NCI-H2227 (cell line): ENCODE data around the gene COL9A3.

Experiments
- DNase-seq: peaks from one replicate; lab custom pipeline; 2025; ENCODE audit not compliant: unreplicated experiment; lab: John Stamatoyannopoulos, UW

COL9A3 gene

DNA sequence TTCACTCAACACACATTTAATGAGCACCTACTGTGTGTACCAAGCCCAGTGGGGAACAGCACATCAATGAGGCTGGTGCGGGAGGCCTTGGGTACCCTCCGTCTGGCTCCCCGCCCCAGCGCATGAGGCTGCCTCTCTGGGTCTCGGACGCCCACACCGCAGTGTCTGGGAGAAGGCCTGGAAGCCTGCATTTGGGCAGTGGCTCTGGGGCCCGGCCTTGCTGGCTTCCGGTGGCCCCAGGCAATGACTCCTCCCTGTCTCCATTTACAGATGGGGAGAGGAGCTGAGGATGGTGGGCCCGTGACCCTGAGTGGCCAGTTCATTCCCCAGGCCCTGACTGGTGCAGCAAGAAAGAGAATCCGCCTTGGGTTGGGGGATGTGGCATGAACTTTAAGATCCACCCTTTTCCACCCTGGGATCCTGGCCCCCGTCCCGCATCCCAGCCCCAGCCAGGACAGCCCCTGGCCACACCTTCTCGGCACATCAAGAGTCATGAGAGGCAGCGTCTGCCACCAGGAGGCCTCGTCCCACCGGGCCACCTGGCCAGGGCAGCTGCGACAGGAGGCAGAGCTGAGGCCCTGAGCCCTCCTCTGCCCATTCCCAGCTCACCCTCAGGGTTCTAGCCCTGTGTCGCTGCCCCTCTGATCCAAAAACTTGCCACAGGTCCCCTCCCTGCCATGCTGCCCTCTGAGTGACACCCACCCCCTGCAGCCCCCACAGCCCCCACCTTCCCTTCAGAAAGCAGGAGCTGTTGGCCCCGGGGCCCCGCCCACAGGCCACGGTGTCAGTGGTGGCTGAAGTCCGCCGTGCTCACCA is 38.0 kb upstream of the COL9A3 start:
- DNase-seq: no peak

DNA sequence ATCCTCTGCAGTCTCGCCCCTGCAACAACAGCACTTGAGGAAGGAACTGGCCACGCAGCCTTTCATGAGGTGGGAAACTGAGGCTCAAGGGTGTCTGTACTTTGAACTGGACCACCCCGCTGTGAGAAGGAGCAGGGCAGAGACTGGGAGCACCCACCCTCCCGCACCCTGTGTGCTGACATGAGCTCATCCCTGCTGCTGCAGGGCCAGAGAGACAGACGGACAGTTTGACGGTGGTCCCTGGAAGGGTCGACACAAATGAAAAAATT is 37.5 kb upstream of the COL9A3 start:
- DNase-seq: no peak

DNA sequence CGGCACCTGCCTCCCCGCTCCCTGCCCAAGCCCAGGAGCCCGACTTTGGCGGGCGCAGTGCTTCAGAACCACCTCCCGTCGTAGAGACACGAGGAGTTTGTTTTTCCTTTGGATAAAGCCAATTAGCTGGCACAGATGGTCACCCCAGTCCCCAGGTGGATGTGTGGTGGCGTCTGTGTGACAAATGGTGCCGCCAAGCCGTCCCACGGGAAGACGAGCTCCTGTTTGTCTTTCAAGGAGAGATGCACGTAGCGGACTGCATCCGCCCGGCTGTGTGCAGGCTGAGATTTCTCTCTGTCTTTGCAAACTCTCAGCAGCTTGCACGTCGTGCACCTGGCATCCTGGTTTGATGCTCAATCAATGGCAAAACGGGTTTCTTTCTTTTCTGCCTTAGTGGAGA is 36.6 kb upstream of the COL9A3 start:
- peak; percentile 34 for DNase-seq

DNA sequence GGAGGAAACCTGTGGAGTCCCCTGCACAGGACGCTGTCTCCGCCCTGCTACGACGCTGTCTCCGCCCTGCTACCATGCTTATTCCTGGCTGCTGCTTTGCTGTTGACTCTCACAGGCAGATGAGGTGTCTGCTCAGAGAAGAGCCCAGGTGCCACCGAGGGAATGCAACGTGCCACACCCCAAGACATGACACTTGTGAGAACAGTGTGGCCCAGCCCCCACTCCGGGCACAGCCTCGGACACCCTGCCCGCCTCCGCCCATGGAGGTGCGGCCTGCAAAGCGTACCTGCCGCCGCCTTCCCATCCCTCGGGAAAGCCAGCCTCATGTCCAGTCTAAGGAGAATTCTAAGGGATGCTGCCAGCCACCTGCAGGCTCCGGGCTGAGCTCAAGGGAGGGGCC is 36.2 kb upstream of the COL9A3 start:
- peak; percentile 40 for DNase-seq

DNA sequence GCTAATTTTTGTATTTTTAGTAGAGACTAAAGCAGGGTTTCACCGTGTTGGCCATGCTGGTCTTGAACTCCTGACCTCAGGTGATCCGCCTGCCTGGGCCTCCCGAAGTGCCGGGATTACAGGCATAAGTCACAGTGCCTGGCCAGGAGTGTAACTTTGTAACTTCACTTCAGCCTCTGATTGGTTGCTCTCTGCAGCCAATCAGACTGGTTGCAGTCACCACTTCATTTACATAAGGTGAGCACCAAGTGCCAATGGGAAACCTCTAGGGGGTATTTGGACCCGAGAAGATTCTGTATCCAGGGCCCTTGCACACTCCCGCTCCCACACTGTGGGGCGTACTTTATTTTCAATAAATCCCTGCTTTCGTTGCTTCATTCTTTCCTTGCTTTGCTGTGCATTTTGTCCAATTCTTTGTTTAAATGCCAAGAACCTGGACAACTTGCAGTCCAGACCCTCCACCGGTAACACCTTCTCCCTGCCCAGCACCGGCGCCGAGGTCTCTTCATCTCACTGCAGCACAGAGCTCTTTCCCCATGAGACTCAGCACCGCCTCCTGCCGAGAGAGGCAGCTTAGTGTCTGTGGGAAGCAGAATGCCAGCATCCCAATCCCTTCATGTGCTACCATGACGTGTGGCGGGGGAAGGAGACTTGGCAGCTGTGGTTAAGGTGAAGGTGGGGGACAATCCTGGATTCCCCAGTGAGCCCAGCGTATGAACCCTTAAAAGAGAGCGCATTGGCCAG is 34.5 kb upstream of the COL9A3 start:
- no peak for DNase-seq

DNA sequence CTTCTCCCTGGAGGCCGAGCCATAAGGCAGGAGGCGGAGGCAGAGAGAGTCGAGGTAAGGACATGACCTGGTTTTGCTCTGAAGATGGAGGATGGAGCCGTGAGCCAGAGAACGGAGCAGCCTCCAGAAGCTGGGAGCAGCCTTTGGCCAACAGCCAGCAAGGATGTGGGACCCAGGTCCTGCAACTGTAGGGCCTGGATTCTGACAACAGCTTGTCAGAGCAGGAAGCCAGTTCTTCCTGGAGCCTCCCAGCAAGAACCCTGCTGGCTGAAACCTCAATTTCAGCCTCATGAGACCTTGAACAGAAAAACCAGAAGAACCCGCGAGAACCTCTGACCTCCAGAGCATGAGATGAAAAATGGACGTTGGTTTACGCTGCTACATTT is 34.0 kb upstream of the COL9A3 start:
- DNase-seq: no peak

DNA sequence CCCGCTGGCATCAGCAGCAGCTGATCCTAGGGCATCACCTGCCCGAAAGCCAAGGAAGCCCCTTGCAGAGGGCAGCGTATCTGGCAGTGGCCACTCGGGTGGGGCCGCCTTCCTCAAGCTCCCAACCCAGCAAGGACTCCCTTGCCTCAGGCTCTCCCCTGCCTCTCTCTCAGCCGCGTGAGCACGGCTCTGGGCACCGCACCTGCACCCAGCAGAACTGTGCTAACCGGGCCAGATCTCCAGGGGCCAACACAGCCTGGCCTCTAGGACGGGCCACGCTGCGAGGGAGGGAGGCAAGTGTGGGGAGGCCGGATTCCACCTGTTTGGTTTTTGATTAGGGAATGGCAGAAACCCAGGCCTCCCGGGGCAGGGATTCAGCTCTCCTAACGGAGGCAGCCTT is 32.4 kb upstream of the COL9A3 start:
- no peak for DNase-seq

DNA sequence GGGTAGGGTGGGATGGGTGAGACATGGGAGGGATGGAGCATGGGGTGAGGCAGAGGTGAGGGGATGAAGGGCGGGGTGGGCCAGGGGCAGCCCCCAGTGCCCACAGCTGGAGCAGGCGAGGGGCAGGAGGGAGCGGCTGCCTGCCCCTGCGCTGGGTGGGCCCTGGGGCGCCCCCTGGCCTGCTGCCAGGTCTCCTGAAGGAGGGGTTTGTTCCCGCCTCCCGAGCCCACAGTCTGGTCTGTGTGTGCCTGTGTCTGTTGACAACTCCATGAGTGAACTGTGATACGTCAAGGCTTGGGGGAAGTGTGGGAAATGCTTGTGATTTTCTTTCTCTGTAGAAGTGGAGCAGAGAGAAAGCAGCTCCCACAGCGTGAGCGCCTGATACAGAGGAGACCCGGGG is 31.5 kb upstream of the COL9A3 start:
- no peak for DNase-seq

DNA sequence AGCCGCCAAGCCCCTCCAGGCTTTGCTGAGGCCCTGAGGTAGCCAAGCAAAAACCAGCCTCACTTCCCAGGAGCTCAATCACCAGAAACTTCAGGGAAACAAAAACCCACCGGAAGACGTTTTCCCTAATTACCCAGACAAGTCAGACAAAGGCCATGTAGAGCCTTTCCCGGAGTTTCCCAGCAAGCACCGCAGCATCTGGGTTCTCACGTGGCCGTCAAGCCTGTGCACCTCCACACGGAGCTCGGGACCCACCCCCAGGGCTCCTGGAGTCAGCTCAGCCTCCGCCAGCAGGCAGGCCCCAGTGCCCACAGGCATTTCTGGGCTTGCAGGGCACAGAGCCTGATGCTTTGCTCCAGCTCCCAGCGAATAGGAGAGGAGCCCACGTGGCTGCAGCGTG is 30.7 kb upstream of the COL9A3 start:
- DNase-seq: no peak

DNA sequence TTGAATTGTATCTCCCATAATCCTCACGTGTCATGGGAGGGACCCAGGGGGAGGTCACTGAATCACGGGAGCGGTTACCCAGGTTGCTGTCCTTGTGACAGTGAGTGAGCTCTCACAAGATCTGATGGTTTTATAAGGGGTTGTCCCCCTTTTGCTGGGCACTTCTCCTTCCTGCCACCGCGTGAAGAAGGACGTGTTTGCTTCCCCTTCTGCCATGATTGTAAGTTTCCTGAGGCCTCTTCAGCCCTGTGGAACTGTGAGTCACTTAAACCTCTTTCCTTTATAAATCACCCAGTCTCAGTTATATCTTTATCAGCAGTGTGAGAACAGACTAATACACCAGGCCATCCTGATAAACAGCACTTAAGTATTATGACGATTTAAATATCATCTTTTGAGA is 29.5 kb upstream of the COL9A3 start:
- DNase-seq: no peak

DNA sequence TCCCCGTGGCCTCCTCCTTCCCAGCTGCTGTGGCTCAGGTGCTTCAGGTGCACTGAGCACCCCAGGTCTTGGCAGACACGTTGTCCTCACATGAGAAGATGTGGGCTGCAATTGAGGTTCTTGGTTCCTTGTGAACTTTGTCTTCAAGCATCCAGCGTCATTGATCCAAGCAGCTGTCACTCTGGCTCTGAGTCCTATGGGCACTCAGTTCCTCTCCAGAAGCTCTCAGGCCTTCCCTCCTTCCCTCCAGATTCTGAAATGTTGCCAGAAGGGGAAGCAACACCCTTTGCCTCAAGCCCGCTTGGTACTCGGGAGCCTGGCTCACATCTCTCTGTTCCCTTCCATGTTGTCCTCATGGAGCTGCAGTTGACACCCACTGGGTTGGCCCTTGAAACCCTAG is 29.0 kb upstream of the COL9A3 start:
- DNase-seq: no peak

DNA sequence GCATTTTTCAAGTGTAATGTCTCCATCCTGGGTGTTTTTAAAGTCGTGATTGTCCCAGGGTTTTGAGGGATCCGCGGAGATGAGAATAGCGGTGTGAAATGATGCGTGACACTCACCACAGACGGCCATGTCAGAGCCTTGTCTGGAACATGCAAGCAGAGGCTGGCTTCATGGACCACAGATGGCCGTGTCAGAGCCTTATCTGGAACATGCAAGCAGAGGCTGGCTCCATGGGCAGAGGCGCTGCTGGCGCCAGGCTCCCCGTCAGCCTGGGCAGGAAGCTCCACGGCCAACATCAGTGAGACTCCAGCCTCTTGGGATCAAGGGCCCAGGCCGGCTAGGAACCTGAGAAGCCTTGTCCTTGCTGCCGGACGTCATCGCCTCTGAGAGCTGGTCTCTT is 28.2 kb upstream of the COL9A3 start:
- DNase-seq: no peak

DNA sequence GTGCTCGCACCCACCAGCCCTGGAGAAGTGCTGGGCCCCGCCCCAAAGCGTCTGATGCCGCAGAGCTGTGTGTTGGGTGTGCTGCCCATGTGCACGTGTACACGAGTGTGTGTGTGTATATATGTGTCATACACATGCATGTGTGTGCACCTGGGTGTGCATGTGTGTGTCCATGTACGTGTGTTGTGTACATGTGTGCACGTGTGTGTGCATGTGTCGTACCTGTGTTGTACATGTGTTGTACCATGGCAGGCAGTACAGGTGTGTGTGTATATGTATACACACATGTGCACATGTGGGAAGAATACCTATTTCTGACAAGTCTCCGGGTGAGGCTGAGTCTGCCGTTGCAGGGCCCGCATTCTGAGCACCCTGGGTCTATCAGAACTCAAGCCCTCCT is 26.8 kb upstream of the COL9A3 start:
- DNase-seq: no peak

DNA sequence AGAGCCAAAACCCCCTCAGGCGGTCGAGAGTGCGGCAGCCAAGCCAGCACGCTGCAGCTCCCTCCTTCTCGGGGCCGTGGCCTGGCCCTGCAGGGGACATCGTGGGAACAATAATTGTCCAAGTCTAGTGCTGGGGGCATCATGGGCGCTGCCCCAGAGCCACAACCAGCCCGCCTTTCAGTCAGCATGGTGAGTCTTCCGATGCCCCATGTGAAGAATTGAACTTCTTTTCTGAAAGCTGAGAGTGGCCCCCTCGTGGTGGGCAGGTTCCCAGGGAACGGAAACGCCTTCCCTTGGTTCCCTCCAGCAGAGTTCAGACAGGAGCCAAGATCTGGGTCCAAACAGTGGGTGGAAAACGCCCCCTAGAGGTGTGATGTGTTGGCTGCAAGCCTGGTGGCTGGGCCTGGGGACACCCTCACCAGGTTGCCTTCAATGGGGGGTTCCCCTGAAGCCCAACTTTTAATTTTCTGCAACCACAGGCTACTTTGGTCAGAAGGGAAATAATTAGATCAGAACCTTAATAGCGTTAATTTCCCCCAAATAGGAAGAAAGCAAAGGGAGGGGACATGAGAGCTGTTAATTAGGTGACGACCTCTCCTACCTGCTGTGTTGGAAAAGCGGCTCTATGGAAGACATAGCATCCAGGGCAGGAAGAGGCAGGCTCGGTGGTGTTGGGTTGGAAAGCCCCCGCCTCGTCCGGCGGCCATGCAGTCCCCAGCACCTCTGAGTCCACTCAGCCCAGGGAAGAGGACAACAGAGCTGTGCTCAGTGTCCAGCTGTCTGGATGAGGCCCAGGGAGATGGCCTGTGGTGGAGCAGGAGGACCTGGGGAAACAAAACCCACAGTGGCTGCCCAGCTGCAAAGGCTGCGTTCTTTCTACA is 25.3 kb upstream of the COL9A3 start:
- peak; percentile 93 for DNase-seq

DNA sequence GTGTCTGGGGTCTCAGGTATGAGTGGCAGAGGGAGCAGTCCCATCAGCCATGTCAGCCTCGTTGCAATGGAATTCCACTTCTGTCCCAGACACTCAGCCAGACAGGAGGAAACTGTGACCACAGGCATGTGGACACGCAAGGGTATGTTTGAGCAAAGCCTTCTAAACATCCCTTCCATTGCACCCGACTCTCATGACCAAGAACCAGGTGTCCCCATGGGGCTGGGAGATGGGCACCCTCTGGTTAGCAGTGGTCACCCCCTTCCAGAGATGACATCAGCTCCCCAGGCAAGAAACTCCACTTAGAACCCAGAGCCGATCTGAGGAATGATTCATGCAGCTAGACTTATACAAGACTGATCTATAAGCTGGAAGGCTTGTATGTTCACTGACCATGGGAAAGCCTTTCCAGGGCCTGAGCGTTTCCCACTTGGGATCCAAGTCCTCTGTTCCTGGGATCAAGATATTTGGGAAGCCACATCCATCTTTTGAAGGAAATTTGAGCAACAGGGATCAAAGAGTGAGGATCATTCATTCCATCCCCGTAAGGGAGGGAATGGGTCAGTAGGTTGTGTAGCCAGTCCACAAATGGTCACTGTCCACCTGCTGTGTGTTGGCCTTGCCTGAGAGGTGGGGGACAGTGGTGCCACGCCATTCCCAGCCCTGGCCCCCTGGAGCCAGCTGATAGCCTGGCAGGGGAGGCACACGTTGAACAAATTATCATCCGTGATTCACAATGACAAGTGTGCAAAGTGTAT is 24.5 kb upstream of the COL9A3 start:
- no peak for DNase-seq

DNA sequence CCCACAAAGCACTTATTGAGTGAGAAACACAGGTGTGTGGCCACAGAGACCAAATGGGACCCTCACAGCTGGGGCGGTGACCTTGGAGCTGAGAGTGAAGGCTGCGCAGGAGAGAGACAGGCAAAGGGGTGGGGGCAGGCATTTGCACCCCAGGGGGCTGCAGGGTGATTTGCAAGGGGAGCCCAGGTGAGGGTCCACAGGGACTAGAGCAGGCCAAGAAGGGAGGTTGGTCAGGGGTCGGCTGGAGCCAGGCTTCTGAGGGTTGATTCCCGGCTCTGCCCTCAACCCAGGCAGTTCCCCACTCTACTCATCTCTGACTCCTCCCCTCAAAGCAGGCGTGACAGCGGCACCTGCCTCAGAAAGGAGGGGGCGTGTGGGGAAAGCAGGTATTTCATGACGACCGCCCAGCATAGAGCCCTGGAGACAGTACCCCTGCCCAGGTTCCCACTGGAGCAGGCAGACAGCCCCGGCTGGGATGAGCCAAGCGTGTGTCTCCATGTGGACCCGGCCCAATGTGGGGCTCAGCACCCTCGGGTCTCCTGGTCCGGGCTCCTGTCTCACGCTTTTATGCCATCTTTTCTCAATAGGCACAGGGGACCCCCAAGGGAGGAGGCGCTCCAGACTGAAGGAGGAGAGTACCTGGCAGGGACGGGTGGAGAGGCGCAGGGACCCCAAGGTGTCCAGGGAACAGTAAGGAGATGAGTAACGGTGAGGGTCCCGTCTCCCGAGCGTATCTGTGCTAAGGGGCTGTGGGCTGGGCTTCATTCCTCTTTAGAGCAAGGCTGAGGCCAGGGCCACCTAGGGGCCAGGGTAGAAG is 23.7 kb upstream of the COL9A3 start:
- DNase-seq: no peak

DNA sequence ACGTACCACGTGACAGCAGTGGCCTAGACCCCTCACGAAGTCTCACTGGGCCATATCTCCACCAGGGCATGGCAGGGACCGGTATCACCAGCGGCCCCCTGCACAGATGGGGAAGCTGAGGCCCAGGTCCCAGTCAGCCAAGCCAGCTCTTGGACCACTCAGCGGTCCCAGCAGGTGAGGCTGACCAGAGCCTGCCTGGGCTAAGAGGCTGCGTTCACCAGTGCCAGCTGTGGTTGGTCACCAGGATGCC is 23.2 kb upstream of the COL9A3 start:
- no peak for DNase-seq

DNA sequence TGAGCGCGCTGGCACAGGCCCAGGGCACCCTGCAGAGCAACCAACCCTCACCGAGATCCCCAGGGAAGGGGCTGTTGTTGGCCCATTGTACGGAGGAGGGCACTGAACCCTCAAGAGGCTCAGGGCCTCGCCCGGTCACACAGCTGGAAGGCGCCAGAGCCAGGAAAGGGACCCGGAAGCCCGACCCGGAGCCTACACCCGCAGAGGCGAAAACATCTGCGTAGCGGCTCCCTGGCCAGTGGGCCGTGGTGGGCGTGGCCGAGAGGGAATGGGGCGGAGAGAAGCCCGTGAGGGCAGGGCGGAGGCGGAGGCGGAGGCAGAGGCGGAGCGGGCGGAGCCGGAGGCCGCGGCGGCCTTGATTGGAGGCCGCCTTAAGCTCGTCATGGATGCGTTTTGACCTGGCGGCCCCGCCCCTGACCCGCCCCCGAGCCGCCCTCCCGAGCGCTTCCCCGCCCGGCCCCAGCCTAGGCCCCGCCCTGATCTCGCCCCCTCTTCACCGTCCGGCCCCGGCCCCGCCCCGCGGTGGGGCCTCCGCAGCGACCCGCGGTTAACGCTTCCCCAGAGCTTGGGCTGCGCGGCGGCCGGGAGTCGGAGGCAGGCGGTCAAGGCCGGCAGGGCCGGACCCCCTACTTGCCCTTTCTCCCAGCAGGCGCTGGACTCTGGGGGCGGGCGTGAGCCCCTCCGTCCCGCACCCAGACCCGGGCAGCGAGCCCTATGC is 22.7 kb upstream of the COL9A3 start:
- peak; percentile 98 for DNase-seq

DNA sequence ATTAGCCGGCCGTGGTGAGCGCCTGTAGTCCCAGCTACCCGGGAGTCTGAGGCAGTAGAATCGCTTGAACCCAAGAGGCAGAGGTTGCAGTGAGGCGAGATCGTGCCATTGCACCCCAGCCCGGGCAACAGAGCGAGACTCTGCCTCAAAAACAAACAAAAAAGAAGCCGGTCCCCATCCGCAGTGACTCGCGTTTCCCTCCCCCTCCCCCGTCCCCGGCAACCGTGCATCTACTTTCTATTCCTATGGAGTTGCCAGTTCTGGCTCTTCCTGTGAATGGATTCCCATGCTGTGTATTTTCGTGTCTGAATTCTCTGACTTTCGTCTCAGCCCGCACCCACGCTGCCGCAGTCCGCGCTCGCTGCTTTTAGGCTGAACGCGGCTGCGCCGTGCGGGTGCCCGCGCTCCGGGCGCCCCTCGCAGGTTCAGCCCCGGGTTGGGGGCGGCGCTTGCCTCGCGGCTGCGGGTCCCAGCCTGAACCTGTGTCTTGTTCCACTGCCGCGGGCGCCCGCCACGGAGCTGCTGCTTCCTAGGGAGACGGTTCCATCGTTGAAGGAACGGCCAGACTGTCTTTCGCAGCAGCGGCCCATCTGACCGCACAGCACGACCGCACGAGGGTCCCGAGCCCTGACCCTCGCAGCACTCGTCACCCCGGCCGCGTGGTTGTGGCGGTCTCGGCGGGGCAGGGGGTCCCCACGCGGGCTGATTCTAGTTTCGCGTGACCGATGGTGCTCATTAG is 21.7 kb upstream of the COL9A3 start:
- DNase-seq: peak; percentile 91
